NCI-H1105 treated with DMSO at 0.1 percent for 48 hours (cell line): ENCODE data around the gene PRKN.
"Not testable (repeated sequence)": the region's sequence is repeated elsewhere in the genome, so short reads cannot be mapped to it uniquely, and the experiment has no call there.

ENCODE experiments used
- DNase-seq: peaks from one replicate; lab custom pipeline; 2025; lab: John Stamatoyannopoulos, UW

The PRKN gene

GRCh38 chr6:162710936-162711335 is 16.6 kb downstream of the PRKN start:
- DNase-seq, result no peak

GRCh38 chr6:162710419-162710818 is 17.1 kb downstream of the PRKN start:
- no peak for DNase-seq

- no peak for DNase-seq
These were observed 18.1 kb downstream of the PRKN start for GRCh38 chr6:162709431-162709830.

- no peak for DNase-seq
These were observed 18.6 kb downstream of the PRKN start for GRCh38 chr6:162708971-162709370.

- DNase-seq, result no peak
These were observed 21.3 kb downstream of the PRKN start for GRCh38 chr6:162706232-162706631.

GRCh38 chr6:162705736-162706135 is 21.8 kb downstream of the PRKN start:
- no peak for DNase-seq

GRCh38 chr6:162704001-162704400 is 23.6 kb downstream of the PRKN start:
- no peak for DNase-seq

- no peak for DNase-seq
These were observed 25.1 kb downstream of the PRKN start for GRCh38 chr6:162702446-162702845.

GRCh38 chr6:162701551-162701950 is 26.0 kb downstream of the PRKN start:
- no peak for DNase-seq

GRCh38 chr6:162700966-162701365 is 26.6 kb downstream of the PRKN start:
- no peak for DNase-seq

- DNase-seq, result no peak
These were observed 27.6 kb downstream of the PRKN start for GRCh38 chr6:162699961-162700360.

GRCh38 chr6:162698440-162698839 is 29.1 kb downstream of the PRKN start:
- no peak for DNase-seq

GRCh38 chr6:162697872-162698403 is 29.6 kb downstream of the PRKN start:
- no peak for DNase-seq

GRCh38 chr6:162690158-162690557 is 37.4 kb downstream of the PRKN start:
- no peak for DNase-seq

- DNase-seq, result no peak
These were observed 38.7 kb downstream of the PRKN start for GRCh38 chr6:162688751-162689345.

GRCh38 chr6:162685586-162685985 is 42.0 kb downstream of the PRKN start:
- no peak for DNase-seq

GRCh38 chr6:162684961-162685360 is 42.6 kb downstream of the PRKN start:
- DNase-seq, result no peak

GRCh38 chr6:162684052-162684451 is 43.5 kb downstream of the PRKN start:
- DNase-seq, result no peak

GRCh38 chr6:162683135-162683534 is 44.4 kb downstream of the PRKN start:
- no peak for DNase-seq

GRCh38 chr6:162681447-162681846 is 46.1 kb downstream of the PRKN start:
- DNase-seq, result no peak

- no peak for DNase-seq
These were observed 46.7 kb downstream of the PRKN start for GRCh38 chr6:162680871-162681270.

- no peak for DNase-seq
These were observed 47.2 kb downstream of the PRKN start for GRCh38 chr6:162680367-162680766.

- DNase-seq, result no peak
These were observed 47.9 kb downstream of the PRKN start for GRCh38 chr6:162679681-162680080.

- not testable (repeated sequence) for DNase-seq
These were observed 48.7 kb downstream of the PRKN start for GRCh38 chr6:162678896-162679295.
